Measurements from ENCODE around the gene ANAPC10. TPM values are rescaled to one million over a fixed set of nuclear protein-coding genes. Genes with fewer than 3 reads are reported as not detected.

ANAPC10 gene
- total RNA-seq, 1 experiment from 2014 or later: 27.2 TPM

DNA sequence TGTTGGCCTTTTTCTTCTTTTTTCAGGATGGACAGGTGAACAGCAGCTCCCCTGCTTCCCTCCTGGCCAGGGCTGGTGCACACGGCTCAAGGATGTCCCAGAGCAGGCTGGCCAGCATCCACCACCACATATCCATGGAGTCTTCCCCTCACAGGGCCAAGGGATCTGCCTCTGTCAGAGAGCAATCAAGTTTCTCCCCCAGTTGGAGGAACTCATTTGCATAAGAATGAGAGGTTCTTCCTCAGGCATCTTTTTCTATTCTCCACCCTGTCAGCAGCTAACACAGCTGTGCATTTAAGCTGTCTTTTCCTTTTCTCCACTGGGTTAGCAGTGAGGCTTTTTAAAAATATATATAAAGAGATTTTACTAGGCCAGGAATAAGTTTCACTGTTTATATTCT lies 143.8 kb downstream of the ANAPC10 start:
- Histone ChIP-seq H3K4me3 (replicated peaks in 1 of 2; ENCODE audit: low read depth in 1 of 2, low read length in 2 of 2) (no peak overlapping the region), H3K9me2 (ENCODE audit: insufficient read depth) (no peaks in the 10 kb centered on the region), H3K9ac (ENCODE audit: low read length) (no peak overlapping the region), H3K4me2 (ENCODE audit: low read length) (no peak overlapping the region), H3K36me3 (ENCODE audit: control insufficient read depth in 1 of 2, insufficient read depth in 2 of 2, low read length in 2 of 2) (no peaks in the 10 kb centered on the region), H2AFZ (ENCODE audit: low read depth, low read length, poor library complexity, severe bottlenecking) (no peak overlapping the region), H3K4me1 (ENCODE audit: control insufficient read depth in 1 of 2, insufficient read depth in 2 of 2, low read length in 2 of 2) (no peaks in the 10 kb centered on the region), H3K9me3 (ENCODE audit: control insufficient read depth in 1 of 2, insufficient read depth in 1 of 2, low read depth in 1 of 2, low read length in 2 of 2) (no peaks in the 10 kb centered on the region; a peak in 1 of 4 replicates), H3K79me2 (ENCODE audit: insufficient read depth, low read length) (no peaks in the 10 kb centered on the region), H3K27me3 (ENCODE audit: insufficient read depth, low read length) (no peaks in the 10 kb centered on the region), H4K20me1 (ENCODE audit: insufficient read depth) (no peaks in the 10 kb centered on the region), H3K27ac (ENCODE audit: low read depth, low read length) (no peak overlapping the region)
- ChIA-PET POLR2A (no interaction called here), RAD21 (ENCODE audit: low non-redundant PET in 1 of 2, low total read pairs in 2 of 2, uncharacterized antibody in 2 of 2, unreplicated experiment in 2 of 2) (no interaction called here), CTCF (no interaction called here)
- DNase-seq (ENCODE audit: low read depth, low spot score): no peak
- TF ChIP-seq FOSL1 (IDR thresholded peaks at IDR 0.05; ENCODE audit: low read depth) (no peak), EZH2 (IDR thresholded peaks at IDR 0.05) (no peak), RAD21 (IDR thresholded peaks at IDR 0.05; ENCODE audit: low read depth) (no peak), ATF3 (IDR thresholded peaks at IDR 0.05) (no peak), ZFX (IDR thresholded peaks at IDR 0.05) (no peak)
- intact Hi-C loops (cut with micrococcal nuclease): no loop called here
- no TSS peak for BruUV-seq (replicated peaks)
- ATAC-seq: no peak

DNA sequence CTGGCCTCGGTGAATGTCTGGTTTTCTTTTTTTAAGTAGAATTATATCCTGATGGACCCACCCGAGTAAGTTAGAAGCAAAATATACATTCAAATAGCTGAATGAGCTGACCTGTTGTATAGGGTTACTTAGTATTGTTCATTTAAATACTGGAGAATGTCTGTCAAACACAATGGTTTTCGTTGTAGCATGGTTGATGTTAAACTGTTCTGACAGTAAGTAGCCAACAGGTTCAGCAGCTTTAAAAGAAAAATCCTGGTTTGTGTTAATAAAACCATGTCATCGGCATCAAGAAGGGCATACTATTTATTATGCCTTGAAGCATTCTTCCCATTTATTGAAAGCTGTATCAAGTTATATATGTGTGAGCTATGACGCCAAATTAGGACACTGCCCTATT lies 149.6 kb downstream of the ANAPC10 start:
- H4K20me1 ChIP-seq (ENCODE audit: insufficient read depth): no peaks in the 10 kb centered on the region
- no peak for DNase-seq (ENCODE audit: low read depth, low spot score)
- H3K36me3 ChIP-seq (ENCODE audit: control insufficient read depth in 1 of 2, insufficient read depth in 2 of 2, low read length in 2 of 2): no peaks in the 10 kb centered on the region
- BruUV-seq (replicated peaks): no TSS peak
- H3K27ac ChIP-seq (ENCODE audit: low read depth, low read length): no peak overlapping the region
- no peaks in the 10 kb centered on the region for H3K79me2 ChIP-seq (ENCODE audit: insufficient read depth, low read length)
- no peak overlapping the region for H2AFZ ChIP-seq (ENCODE audit: low read depth, low read length, poor library complexity, severe bottlenecking)
- no peaks in the 10 kb centered on the region for H3K4me1 ChIP-seq (ENCODE audit: control insufficient read depth in 1 of 2, insufficient read depth in 2 of 2, low read length in 2 of 2)
- ChIA-PET CTCF (no interaction called here), RAD21 (ENCODE audit: low non-redundant PET in 1 of 2, low total read pairs in 2 of 2, uncharacterized antibody in 2 of 2, unreplicated experiment in 2 of 2) (no interaction called here), POLR2A (no interaction called here)
- no peak overlapping the region for H3K4me3 ChIP-seq (replicated peaks in 1 of 2; ENCODE audit: low read depth in 1 of 2, low read length in 2 of 2)
- TF ChIP-seq TCF7L2 (IDR thresholded peaks at IDR 0.05; ENCODE audit: borderline replicate concordance, extremely low read depth, insufficient read depth, insufficient read length): no peak
- TF ChIP-seq POLR2A (IDR thresholded peaks at IDR 0.05; ENCODE audit: borderline replicate concordance, extremely low read depth, insufficient read depth, insufficient read length): no peak
- no peak for TF ChIP-seq EZH2phosphoT487 (IDR thresholded peaks at IDR 0.05; ENCODE audit: borderline replicate concordance)
- TF ChIP-seq, protein P1, sequence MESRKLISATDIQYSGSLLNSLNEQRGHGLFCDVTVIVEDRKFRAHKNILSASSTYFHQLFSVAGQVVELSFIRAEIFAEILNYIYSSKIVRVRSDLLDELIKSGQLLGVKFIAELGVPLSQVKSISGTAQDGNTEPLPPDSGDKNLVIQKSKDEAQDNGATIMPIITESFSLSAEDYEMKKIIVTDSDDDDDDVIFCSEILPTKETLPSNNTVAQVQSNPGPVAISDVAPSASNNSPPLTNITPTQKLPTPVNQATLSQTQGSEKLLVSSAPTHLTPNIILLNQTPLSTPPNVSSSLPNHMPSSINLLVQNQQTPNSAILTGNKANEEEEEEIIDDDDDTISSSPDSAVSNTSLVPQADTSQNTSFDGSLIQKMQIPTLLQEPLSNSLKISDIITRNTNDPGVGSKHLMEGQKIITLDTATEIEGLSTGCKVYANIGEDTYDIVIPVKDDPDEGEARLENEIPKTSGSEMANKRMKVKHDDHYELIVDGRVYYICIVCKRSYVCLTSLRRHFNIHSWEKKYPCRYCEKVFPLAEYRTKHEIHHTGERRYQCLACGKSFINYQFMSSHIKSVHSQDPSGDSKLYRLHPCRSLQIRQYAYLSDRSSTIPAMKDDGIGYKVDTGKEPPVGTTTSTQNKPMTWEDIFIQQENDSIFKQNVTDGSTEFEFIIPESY (IDR thresholded peaks at IDR 0.05; ENCODE audit: extremely low read depth, insufficient replicate concordance, low read length): no peak
- TF ChIP-seq SRF (IDR thresholded peaks at IDR 0.05; ENCODE audit: low read depth): no peak
- TF ChIP-seq EGR1 (IDR thresholded peaks at IDR 0.05; ENCODE audit: low read depth): no peak
- no peak for TF ChIP-seq RAD21 (IDR thresholded peaks at IDR 0.05; ENCODE audit: low read depth)
- no peak for TF ChIP-seq ELF1 (IDR thresholded peaks at IDR 0.05; ENCODE audit: borderline replicate concordance, low read depth)
- TF ChIP-seq ZNF274 (IDR thresholded peaks at IDR 0.05; ENCODE audit: low read depth, low read length): no peak
- TF ChIP-seq CBX3 (IDR thresholded peaks at IDR 0.05; ENCODE audit: low read depth): no peak
- TF ChIP-seq SP1 (IDR thresholded peaks at IDR 0.05; ENCODE audit: low read depth): no peak
- TF ChIP-seq, protein P2, sequence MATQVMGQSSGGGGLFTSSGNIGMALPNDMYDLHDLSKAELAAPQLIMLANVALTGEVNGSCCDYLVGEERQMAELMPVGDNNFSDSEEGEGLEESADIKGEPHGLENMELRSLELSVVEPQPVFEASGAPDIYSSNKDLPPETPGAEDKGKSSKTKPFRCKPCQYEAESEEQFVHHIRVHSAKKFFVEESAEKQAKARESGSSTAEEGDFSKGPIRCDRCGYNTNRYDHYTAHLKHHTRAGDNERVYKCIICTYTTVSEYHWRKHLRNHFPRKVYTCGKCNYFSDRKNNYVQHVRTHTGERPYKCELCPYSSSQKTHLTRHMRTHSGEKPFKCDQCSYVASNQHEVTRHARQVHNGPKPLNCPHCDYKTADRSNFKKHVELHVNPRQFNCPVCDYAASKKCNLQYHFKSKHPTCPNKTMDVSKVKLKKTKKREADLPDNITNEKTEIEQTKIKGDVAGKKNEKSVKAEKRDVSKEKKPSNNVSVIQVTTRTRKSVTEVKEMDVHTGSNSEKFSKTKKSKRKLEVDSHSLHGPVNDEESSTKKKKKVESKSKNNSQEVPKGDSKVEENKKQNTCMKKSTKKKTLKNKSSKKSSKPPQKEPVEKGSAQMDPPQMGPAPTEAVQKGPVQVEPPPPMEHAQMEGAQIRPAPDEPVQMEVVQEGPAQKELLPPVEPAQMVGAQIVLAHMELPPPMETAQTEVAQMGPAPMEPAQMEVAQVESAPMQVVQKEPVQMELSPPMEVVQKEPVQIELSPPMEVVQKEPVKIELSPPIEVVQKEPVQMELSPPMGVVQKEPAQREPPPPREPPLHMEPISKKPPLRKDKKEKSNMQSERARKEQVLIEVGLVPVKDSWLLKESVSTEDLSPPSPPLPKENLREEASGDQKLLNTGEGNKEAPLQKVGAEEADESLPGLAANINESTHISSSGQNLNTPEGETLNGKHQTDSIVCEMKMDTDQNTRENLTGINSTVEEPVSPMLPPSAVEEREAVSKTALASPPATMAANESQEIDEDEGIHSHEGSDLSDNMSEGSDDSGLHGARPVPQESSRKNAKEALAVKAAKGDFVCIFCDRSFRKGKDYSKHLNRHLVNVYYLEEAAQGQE (IDR thresholded peaks at IDR 0.05; ENCODE audit: low read depth): no peak
- no peak for TF ChIP-seq YY1 (IDR thresholded peaks at IDR 0.05; ENCODE audit: extremely low read depth, insufficient replicate concordance, low read depth, low read length)
- no peak for TF ChIP-seq JUND (IDR thresholded peaks at IDR 0.05)
- no peak for TF ChIP-seq CEBPB (IDR thresholded peaks at IDR 0.05; ENCODE audit: low read depth)
- no peaks in the 10 kb centered on the region for H3K9me2 ChIP-seq (ENCODE audit: insufficient read depth)
- ATAC-seq: no peak
- H3K27me3 ChIP-seq (ENCODE audit: insufficient read depth, low read length): no peaks in the 10 kb centered on the region
- H3K9me3 ChIP-seq (ENCODE audit: control insufficient read depth in 1 of 2, insufficient read depth in 1 of 2, low read depth in 1 of 2, low read length in 2 of 2): no peaks in the 10 kb centered on the region; a peak in 1 of 4 replicates
- no peak overlapping the region for H3K4me2 ChIP-seq (ENCODE audit: low read length)
- intact Hi-C loops (cut with micrococcal nuclease): no loop called here
- no peak overlapping the region for H3K9ac ChIP-seq (ENCODE audit: low read length)

Data from HCT116 (cell line).